Activated CD4-positive, alpha-beta T cell treated with anti-CD3 and anti-CD28 coated beads for 4 hours (primary cell): Measurements from ENCODE around the gene CYTH4.

Source experiments
- DNase-seq, 2 donors: peaks; one replicate each; pipeline ENCODE4 v3.0.0-alpha.2; 2020

CYTH4 gene

GRCh38 chr22:37273126-37273845 is 9.0 kb upstream of the CYTH4 start:
- DNase-seq: no peak

- DNase-seq: no peak
Measured at GRCh38 chr22:37273846-37274225, 8.5 kb upstream of the CYTH4 start.

GRCh38 chr22:37274380-37274862 is 7.9 kb upstream of the CYTH4 start:
- no peak for DNase-seq

- DNase-seq: no peak
Measured at GRCh38 chr22:37275134-37275533, 7.2 kb upstream of the CYTH4 start.

- peak in 1 of 2 donors; percentile 19 for DNase-seq
Measured at GRCh38 chr22:37275622-37276021, 6.7 kb upstream of the CYTH4 start.

GRCh38 chr22:37276776-37277175 is 5.5 kb upstream of the CYTH4 start:
- DNase-seq: no peak

- DNase-seq: no peak
Measured at GRCh38 chr22:37277384-37277783, 4.9 kb upstream of the CYTH4 start.

GRCh38 chr22:37278261-37278660 is 4.0 kb upstream of the CYTH4 start:
- DNase-seq: no peak

- DNase-seq: no peak
Measured at GRCh38 chr22:37279331-37280181, 2.8 kb upstream of the CYTH4 start.

GRCh38 chr22:37280718-37281117 is 1.6 kb upstream of the CYTH4 start:
- DNase-seq: no peak

GRCh38 chr22:37281195-37281594 is 1.1 kb upstream of the CYTH4 start:
- no peak for DNase-seq

GRCh38 chr22:37281646-37282384 is 493 bp upstream of the CYTH4 start:
- DNase-seq: peak in 1 of 2 donors; percentile 29

GRCh38 chr22:37283393-37283937 is 1.2 kb downstream of the CYTH4 start:
- DNase-seq: peak; percentile 48 to 81

- DNase-seq: no peak
Measured at GRCh38 chr22:37284126-37284804, 2.0 kb downstream of the CYTH4 start.

- DNase-seq: peak; percentile 46 to 57
Measured at GRCh38 chr22:37284805-37285355, 2.6 kb downstream of the CYTH4 start.

- DNase-seq: no peak
Measured at GRCh38 chr22:37285937-37286336, 3.6 kb downstream of the CYTH4 start.

GRCh38 chr22:37287550-37287951 is 5.2 kb downstream of the CYTH4 start:
- DNase-seq: no peak

- no peak for DNase-seq
Measured at GRCh38 chr22:37288521-37288920, 6.2 kb downstream of the CYTH4 start.

- no peak for DNase-seq
Measured at GRCh38 chr22:37289156-37289735, 6.9 kb downstream of the CYTH4 start.

GRCh38 chr22:37290737-37291136 is 8.4 kb downstream of the CYTH4 start:
- no peak for DNase-seq

- DNase-seq: no peak
Measured at GRCh38 chr22:37291559-37292298, 9.4 kb downstream of the CYTH4 start.
